WI38 (cell line): ENCODE measurements around the gene PLEKHH1.

Experiments
- H3K4me3 ChIP-seq: 2 replicates; pipeline ENCODE4 v1.5.1; 2011; ENCODE audit warnings: low read depth, mild to moderate bottlenecking, control low read depth, low read length
- TF ChIP-seq, protein P1 (sequence below): IDR thresholded peaks from 2 replicates; pipeline ENCODE4 v1.5.1; 2012; ENCODE audit warnings: low read depth, mild to moderate bottlenecking, control low read depth, low read length

Gene PLEKHH1

DNA sequence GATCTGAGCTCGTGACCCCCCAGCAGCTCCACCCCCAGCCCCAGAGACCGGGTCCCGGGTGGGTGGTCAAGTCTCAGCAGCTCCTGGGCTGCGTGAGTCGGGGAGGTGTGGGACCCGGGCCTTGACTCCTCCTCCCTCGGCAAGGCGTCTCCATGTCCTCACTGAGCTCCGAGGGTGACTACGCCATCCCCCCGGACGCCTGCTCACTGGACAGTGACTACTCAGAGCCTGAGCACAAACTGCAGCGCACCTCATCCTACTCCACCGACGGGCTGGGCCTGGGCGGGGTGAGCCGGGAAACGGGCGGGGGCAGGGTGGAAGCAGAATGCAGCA, 38.9 kb downstream of the PLEKHH1 start:
- TF ChIP-seq, protein P1, sequence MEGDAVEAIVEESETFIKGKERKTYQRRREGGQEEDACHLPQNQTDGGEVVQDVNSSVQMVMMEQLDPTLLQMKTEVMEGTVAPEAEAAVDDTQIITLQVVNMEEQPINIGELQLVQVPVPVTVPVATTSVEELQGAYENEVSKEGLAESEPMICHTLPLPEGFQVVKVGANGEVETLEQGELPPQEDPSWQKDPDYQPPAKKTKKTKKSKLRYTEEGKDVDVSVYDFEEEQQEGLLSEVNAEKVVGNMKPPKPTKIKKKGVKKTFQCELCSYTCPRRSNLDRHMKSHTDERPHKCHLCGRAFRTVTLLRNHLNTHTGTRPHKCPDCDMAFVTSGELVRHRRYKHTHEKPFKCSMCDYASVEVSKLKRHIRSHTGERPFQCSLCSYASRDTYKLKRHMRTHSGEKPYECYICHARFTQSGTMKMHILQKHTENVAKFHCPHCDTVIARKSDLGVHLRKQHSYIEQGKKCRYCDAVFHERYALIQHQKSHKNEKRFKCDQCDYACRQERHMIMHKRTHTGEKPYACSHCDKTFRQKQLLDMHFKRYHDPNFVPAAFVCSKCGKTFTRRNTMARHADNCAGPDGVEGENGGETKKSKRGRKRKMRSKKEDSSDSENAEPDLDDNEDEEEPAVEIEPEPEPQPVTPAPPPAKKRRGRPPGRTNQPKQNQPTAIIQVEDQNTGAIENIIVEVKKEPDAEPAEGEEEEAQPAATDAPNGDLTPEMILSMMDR, result no peak
- no peak overlapping the region for H3K4me3 ChIP-seq

DNA sequence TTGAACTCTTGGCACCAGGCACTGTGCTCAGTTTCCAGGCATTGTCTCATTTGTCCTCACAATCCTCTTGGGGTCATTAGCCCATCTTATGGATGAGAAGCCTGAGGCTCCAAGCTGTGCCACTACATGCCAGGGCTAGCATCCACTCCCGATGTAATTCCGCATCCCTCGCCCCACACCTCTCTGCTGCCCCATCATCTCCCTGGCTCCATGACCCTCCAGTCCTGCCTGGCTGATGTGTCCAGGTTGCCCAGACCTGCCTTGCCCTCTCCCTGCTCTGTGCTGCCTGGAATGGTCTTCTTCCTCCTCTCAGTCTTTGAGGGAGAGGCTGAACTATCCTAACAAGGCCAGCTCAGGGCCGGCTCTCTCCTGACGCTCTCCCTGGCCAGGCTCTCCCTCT, 39.5 kb downstream of the PLEKHH1 start:
- TF ChIP-seq, protein P1, result no peak
- no peak overlapping the region for H3K4me3 ChIP-seq

GRCh38 chr14:67573228-67574010, 40.3 kb downstream of the PLEKHH1 start:
- H3K4me3 ChIP-seq, result no peak overlapping the region
- TF ChIP-seq, protein P1, result no peak

- no peak overlapping the region for H3K4me3 ChIP-seq
- TF ChIP-seq, protein P1, result no peak
Measured at GRCh38 chr14:67574156-67574555, 41.1 kb downstream of the PLEKHH1 start.

DNA sequence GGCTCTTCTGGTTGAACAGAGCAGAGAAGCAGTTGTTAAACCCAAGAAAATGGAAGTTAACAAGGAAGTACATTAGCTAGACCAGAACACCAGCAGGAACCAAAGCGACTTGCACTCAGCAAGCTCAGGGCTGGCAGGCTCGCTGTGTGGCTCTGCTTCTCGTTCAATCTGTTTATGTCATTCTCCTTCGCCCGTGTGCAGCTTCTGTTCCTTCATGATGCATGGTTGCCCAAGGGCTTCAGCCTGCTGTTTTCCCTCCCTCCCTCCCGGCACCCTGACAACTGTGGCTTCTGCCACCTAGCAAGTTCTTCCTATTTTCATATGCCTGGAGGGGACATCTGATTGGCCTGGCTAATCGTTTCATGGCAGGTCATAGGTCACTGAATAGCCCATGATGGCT, 41.7 kb downstream of the PLEKHH1 start:
- H3K4me3 ChIP-seq, result no peak overlapping the region
- TF ChIP-seq, protein P1, result no peak

DNA sequence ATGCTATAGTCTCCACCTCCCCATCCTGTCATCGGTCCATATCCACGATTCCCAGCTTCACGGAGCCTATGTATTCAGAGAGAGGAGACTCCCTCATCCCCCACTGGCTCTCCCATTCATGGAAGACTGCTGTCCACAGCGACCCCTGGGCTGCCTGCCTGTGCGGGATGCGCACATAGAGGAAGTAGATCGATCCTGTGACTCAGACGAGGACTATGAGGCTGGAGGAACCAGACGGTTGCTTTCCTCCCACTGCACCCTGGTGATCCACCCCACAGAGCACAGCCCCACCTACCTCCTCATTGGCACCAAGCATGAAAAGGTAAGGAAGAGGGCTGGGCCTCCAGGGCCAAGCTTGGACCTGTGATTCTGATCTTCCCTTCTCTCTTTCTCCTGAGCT, 42.6 kb downstream of the PLEKHH1 start:
- H3K4me3 ChIP-seq, result no peak overlapping the region
- TF ChIP-seq, protein P1, result no peak

DNA sequence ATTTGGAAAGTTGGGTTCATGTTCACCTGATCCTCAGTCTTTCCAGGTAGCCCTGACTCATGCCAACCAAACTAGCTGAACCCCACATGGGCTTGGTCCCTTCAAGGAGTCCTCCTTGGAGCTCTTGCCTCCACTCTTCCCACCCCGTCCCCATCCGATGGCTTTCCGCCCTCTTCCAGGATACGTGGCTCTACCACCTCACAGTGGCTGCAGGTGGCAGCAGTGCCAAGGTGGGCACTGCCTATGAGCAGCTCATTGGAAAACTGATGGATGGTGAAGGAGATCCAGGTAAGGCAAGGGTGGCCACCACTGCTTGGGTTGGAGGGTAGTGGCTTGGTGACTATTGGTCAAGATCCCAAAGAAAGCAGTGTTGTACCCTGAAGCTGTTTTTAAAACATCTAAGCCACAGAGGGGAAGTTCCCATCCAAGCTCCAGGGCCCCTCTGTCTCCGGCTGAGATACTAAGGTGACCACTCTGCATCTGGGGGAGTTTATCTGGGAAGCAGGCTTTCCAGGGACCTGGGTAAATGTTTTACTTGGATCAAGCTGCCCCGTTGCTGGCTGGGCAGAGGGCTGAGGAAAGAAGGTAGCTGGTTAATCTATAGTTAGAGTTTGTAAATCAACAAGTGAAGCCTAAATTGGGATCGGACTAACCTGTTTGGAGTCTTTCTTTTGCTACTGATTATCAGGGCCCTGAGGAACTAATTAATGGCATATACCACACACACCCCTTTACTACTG, 43.3 kb downstream of the PLEKHH1 start:
- TF ChIP-seq, protein P1, result no peak
- H3K4me3 ChIP-seq, result no peak overlapping the region
